ELF-1 (cell line): ENCODE measurements around the gene XK.
"Not testable (repeated sequence)": the region's sequence is repeated elsewhere in the genome, so short reads cannot be mapped to it uniquely, and the experiment has no call there.

Experiments used
- DNase-seq: peaks from one replicate; pipeline ENCODE4 v3.0.0-alpha.2; 2016; ENCODE audit warnings: low read depth, low spot score

XK gene, protein sequence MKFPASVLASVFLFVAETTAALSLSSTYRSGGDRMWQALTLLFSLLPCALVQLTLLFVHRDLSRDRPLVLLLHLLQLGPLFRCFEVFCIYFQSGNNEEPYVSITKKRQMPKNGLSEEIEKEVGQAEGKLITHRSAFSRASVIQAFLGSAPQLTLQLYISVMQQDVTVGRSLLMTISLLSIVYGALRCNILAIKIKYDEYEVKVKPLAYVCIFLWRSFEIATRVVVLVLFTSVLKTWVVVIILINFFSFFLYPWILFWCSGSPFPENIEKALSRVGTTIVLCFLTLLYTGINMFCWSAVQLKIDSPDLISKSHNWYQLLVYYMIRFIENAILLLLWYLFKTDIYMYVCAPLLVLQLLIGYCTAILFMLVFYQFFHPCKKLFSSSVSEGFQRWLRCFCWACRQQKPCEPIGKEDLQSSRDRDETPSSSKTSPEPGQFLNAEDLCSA

DNA sequence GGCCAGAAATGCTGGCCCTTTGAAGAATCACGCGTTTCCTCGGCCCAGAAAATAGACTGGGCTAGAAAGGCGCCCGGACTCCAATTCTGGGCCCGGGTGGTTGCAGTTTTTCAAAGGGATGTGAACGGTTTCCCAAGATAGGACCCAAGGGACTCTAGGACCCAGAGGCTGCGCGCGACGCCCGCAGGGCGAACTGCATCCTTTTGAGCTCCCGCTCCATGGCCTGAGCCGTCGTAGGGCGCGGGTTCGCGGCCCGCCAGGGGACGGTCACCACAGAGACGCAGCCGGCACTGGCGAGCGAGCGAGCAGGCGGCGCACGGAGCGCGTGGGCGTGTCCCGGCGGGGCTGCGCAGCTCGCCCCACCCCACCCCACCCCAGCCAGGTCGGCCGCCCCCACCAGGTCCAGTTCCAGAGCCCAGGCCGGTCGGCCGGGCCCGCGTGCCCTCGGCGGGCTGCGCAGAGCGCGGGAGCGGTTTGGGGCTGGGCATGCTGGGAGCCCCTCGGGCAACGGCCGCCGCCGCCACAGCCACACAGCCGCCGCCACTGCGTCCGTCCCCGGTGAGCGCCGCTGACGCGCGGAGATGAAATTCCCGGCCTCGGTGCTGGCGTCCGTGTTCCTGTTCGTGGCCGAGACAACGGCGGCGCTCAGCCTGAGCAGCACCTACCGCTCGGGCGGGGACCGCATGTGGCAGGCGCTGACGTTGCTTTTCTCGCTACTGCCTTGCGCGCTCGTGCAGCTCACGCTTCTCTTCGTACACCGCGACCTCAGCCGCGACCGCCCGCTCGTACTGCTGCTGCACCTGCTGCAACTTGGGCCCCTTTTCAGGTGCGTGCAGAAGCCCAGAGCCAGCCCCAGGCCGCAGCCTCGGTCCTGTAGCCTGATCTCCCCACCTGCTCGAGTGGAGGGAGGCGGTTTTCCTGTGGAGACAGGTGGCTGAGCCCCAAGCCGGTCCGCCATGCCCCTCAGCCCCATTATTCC lies at the start of gene XK:
XK (plus strand) TSS at position 411 of the 979 bp plus-strand sequence; CDS start at position 582, 171 bp downstream.
- peak; percentile 81 for DNase-seq

DNA sequence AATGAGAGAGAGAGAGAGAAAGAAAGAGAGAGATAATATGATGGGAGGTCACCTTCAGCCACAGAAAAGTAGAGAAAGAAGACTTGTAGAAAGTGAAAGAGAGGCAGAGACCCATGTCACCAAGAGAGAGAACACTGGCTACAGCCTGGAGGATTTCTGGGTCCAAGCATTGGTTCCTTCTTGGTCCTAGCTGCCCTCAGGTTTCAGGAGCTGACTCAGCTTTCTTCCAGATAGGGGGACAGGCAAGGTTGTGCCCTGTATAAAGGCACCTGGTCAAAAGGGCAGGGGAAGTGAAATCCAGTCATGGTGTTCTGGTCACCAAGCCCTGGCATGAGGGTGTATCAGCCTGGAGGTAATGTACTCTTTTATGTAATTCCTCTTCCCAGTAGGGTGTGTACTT lies 47.5 kb upstream of the XK start:
- no peak for DNase-seq

DNA sequence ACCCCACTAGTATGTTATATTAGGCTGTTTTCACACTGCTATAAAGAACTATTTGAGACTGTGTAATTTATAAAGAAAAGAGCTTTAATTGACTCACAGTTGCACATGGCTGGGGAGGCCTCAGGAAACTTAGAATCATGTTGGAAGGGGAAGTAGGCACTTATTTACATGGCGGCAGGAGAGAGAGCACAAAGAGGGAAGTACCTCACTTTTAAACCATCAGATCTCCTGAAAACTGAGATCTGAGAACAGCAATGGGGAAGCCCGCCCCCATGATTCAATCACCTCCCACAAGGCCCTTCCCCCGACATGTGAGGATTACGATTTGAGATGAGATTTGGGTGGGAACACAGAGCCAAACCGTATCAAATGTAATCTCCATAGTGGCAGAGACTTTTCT lies 45.4 kb upstream of the XK start:
- no peak for DNase-seq

DNA sequence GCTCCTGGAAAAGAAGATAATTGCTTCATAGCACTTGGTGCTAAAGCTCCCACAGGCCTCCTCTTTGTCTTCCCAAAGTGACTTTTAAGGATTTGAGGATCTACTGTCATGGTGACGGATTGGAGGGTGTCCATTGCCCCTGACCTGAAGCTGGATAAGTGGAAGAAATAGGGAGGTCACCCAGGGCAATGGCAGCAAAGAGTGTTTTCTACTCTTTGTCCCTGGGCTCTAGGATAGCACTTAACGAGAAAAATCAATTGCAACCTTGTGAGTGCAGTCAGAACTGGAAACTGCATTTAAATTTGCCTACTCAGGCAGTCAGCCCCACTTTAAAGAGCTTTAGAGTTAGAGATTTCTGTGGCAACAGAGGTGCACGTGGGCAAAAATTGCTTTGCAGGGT lies 43.7 kb upstream of the XK start:
- no peak for DNase-seq

DNA sequence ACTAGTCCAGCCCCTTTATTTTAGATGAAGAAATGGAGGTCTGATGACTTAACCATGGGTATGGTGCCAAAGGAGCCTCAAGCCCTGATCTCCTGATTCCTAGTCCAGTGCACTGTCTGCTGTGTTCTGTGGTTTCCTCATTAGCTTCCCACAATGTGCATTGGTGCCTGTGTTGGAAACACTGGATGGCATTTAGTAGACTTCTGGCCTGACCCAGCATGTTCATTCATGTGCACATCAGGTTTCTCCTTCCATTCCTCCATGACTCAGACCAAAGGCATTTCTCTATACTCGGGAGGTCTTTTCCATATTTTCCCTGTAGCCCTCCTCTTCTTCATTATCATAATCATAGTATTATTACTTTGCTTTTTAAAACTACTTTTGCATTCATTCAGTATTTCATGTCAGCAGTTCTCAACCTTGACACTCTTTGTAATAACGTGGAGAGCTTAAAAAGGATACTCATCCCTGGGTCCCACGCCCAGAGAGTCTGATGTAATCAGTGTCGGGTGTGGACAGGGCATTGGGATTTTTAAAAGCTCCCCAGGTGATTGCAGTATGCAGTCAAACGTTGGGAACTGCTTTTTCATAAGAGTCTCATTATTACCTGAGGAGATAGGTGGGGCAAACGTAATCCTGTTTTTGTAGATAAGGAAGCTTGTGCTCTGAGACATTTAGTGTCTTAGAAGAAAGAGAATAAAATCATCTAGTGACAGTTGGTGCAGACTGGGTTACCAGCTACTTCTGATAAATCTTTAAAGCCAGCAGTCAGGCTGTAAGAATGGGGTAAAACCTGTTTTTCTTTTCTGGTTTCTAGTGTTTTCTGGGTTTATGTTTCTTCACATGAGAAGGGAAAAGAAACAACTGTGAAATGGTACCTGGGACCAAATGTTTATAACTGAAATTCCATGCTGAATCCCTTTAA lies 40.9 kb upstream of the XK start:
- DNase-seq = no peak

DNA sequence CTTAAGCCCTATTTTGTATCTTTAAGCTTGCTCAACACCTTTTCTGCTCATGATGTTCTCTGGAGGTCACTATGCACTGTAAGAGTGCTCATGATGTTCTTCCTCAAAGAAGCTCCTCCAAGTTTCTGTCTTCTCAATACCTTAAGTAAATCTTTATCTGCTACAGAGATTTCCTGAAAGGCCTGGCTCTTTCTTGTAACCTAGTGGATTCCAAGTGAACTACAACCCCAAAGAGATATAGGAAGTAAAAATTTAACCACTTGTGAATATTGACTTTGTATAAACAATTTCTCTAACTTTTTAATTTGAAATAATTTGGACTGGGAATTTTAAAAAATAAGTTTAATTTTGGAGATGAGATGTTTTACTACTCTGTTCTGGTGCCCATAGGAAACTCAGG lies 39.3 kb upstream of the XK start:
- no peak for DNase-seq

DNA sequence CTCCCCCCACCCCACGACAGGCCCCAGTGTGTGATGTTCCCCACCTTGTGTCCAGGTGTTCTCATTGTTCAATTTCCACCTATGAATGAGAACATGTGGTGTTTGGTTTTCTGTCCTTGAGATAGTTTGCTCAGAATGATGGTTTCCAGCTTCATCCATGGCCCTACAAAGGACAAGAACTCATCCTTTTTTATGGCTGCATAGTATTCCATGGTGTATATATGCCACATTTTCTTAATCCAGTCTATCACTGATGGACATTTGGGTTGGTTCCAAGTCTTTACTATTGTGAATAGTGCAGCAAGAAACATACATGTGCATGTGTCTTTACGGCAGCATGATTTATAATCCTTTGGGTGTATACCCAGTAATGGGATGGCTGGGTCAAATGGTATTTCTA lies 34.7 kb upstream of the XK start:
- not testable (repeated sequence) for DNase-seq

DNA sequence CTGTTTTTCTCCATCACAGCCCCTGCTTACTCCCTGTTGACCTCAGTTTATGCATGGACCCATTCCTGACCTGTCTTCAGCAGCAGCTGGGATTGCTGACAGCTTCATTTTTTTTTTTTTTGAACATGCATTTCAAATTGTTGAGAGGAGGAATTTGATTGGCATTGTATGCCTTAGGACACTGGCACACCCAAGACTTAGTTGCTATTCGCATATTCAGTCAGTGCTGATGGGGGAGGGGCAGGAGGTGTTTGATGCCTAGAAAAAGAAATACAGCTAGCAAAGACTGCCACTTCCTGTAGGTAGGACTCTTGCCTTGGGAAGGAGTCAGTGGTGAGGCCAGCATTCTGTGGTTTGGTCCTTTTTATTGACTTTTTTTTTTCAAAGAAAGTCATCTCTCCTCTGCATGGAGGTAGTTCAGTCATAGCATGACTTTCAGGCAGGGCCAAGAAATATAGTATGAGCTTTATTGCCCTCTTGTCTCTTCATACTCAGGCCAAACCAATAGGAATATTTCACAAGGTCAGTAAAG lies 33.6 kb upstream of the XK start:
- DNase-seq = peak; percentile 20

DNA sequence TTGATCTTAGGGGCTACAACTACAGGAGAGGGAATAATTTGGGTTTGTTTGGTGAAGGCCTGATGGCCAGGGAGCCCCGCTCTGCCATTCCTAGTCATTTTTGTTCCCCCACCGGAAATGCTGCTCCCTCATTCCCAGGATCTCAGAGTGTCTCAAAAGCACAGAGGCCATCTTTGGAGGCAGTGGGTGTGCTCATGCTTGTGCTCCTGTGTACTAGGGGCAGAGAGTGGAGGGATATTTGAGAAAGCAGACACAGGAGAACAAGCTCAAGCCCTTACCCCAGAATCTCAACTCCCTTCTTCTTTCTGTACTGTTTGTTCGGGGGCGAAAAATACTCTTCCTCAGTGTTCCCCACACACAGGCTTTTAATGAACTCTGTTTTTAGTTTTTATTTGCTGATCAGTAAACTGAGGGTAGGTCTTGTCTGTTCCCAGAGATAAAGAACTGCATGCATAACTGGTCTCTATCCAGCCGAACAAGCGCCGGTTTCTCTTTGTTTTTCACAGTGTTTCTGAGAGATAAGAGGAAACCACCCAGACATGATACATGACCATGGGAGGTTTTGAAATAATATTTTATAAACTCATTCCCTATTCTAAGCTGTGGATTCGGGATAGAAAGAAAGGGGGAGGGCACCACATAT lies 32.9 kb upstream of the XK start:
- DNase-seq = no peak

DNA sequence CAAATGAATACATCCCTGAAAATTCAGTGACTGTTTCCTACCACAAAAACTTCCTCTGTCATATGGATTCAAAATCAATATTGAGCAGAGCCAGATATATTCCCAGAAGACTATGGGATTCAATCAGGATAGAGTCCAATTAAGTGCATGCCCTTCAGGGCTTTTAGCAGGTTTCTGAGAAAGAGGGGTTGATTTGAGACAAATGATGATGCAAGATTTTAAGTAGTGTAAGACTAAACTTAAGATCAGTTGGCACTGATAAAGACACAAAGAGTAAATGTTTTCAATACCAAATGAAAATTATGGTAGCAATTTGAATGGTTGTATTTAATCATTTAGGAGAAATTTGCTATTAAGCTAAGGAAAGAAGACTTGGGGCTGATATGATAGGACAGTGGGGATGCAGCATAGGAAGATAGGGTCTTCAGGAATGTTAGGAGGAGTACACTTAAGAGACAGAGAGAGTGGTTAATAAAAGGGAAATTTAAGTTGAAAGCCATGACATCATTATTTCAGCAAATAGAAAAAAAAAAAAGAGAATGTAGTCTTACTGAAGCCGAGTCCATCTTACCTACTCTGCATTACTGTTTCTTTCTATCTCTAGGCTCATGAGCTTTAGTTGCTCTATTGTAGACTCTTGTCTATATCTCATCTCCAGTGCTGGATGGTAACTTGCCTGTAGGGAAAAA lies 32.0 kb upstream of the XK start:
- no peak for DNase-seq

DNA sequence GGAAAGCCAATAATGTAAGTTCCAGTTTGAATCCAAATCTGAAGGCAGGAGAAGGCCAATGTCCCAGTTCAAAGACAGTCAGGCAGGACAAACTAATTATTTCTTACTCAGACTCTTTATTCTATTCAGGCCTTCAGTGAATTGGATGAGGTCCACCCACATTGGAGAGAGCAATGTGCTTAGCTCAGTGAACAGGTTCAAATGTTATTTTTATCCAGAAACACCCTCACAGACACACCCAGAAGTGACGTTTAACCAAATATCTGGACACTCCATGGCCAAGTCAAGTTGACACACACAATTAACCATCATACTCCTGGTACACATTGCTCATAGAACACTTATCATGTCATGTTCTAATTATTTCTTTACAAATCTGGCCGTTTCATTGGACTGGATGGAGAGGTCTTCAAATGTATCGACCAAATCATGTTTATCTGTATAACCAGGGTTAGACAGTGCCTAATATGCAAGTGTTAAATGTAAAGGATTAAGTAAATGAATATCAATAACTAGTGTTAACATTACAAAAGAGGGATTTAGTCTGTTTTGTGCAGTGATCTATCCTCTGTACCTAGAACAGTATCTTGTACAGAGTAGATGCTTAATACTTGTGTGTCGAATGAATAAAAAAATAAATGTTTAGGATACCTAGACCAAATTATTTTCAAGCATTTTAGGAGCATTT lies 27.1 kb upstream of the XK start:
- no peak for DNase-seq

DNA sequence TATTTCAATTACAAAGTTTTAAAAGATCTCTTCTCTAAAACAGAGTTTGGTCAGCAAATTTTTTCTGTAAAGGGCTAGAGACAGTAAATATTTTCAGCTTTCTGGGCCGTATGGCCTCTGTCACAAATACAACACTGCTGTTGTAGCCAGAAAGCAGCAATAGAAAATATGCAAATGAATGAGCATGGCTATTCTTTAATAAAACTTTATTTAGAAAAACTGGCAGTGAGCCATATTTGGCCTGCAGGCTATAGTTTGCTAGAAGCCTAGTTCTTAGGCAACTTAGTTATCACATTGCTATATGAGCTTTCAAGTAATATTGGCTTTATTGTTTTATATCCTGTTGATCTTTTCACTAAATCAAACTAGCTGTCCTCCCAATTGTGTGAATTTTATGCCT lies 26.5 kb upstream of the XK start:
- DNase-seq = no peak

DNA sequence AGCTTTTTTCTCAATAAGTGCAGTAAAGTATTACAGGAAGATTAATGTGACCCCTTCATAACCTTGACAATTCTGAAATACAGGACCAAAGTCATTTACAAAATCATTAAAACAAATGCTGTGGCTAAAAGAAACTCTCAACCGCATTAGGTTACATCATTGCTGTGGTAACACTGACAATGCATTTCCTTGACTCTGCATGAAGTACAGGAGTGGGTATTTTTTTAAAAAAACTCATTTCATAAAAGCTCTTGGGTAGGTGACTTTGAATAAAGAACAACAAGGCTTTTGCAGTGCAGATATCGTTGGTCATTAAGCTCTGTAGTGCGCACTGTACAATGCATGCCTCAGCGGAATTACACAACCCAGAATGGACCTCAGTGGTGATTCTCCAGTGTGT lies 23.4 kb upstream of the XK start:
- no peak for DNase-seq

DNA sequence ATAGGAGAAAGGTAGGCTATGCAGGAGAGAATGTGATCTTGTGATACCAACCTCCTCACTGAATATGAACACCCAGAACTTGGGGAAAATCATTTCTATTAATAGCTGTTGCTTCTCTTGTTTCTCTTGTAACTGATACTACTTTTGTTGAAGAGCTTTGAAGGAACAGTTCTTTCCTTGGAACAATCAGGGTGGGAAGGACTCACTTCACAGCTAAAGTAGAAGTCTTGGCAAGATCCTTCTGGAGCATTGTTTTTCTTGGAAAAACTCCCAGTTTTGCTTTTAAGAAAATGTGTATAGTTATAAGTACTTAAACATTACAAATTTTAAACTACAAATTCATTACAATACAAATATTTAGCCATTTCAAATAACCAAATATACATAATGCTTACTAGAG lies 19.1 kb upstream of the XK start:
- no peak for DNase-seq

DNA sequence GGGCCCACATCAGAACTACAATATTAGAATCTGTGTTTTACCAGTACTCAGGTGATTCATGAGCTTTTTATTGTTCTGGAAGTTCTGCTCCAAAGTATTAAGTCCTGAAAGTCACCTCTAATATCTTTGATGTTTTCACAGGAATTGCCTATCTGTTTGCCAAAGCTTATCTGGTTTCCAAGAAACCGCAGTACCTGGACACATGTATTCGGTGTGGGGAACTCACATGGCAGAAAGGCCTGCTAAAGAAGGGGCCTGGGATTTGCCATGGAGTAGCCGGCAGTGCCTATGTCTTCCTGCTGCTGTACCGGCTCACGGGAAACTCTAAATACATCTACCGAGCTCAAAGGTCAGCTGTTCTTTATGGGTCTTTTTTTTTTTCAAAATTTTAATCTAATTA lies 18.4 kb upstream of the XK start:
- no peak for DNase-seq

DNA sequence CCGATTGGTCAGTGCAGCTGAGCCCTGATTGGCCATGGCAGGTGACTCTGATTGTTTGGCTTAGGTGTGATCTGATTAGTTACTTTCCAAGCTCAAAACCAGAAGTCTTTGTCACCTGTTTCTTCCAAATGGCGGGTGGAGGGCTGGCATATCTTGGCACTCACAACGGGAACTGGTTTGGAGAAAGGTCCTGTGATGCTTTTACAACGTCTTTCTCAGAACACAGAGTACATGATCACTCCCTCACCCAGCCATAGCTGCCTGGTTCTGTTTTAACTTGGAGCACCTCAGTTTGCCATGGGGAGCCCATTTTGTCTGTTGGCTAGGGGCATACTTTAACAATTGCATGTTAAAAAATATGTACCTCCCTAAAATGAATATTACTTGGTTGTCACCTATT lies 13.0 kb upstream of the XK start:
- no peak for DNase-seq

DNA sequence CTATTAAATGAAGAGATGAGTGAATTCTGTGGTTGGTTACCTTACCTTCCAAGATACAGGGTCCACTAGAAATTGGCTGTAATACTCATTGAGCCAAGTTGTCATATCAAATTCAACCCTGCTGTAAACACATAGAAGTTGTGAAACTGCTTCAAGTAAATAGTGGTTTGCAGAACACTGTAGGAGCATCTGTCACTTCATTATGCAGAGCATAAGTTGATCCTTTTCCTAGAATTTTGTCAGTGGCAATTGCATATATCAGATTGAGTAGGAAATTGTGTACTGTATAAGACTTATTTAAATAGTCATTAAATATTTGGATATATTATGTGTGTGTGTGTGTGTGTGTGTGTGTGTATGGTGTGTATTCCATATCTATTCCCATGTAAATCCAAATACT lies 8.8 kb upstream of the XK start:
- no peak for DNase-seq

DNA sequence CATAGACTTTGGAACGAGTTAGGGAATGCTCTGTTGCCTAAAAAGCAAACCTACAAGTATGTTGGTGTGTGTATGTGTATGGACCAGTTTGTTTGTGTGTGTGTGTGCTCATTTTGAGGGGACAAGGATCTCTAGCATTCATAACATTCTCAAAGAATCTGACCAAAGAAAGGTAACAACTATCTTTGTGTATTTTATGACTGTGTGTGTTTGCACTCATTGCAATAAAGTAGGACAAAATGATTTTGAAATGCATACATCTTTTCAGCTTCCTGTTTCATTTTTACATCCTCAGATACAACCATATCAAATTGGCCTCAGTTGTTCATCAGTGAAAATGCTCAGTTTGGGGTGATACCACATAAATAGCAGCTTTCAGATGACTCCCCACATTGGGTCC lies 8.3 kb upstream of the XK start:
- no peak for DNase-seq

DNA sequence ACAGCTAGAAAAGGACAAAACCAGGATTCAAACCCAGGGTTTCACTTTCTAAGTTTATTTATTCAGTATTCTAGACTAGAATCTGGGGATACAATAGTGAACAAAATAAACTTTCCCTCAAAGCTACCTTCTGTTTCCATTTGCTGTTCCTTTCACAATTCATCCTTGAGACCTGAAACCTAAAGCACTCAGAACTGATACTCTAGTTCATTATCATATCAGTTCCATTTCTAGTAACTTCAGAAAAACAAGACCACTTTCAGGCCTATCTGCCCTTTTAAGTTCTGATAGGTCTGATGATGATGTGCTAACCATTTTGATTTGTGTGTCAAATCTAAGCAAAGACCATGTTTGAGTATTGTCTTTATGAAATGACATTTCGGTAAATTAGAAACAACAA lies 7.8 kb upstream of the XK start:
- no peak for DNase-seq

DNA sequence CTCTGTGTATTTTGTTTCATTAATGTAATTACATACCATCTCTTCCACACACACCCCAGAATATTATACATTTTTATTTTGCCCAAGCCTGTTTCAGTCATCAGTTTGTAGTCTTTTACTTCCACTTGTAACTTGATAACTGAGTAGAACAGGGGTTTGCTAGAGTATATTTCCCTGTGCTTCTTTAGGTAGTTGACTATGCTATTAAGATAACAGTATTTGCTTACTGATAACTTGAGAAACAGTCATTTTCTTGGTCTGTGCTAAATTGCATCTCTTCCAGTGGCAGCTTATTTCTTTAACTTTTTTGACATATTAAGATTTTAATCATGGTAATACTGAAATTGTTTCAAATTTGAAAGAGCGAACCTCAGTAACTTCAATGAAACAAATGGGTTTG lies 7.0 kb upstream of the XK start:
- no peak for DNase-seq
